HEK293T (cell line): Measurements from ENCODE around the gene SLC6A11.
A peak's percentile ranks its signal among the peaks of the same experiment; 100 is the strongest.

Experiments used
- CTCF ChIA-PET: fragments of 350-600 bp; formaldehyde crosslinking; extraction: SDS; loops from one replicate; lab custom pipeline; 2021; ENCODE audit warnings: antibody characterized with exemption, inconsistent platforms; lab: Yijun Ruan, JAX
- POLR2A ChIA-PET: fragments of 350-600 bp; formaldehyde crosslinking; extraction: SDS; loops from one replicate; lab custom pipeline; 2020; ENCODE audit warnings: antibody characterized with exemption, inconsistent platforms; lab: Yijun Ruan, JAX
- DNase-seq: peaks from one replicate; pipeline ENCODE4 v3.0.0; 2012; ENCODE audit warnings: mixed read lengths; ENCODE audit errors: extremely low spot score
- ARNT ChIP-seq: fragments of 450-650 bp; IDR thresholded peaks from 2 replicates; pipeline ENCODE4 v1.6.1; 2017; ENCODE audit warnings: mild to moderate bottlenecking
- BHLHE40 ChIP-seq: fragments of 450-650 bp; IDR thresholded peaks from 2 replicates; pipeline ENCODE4 v1.6.1; 2016; ENCODE audit warnings: mild to moderate bottlenecking, moderate library complexity, borderline replicate concordance
- CTBP1 ChIP-seq: fragments of 450-650 bp; IDR thresholded peaks from 2 replicates; pipeline ENCODE4 v1.6.1; 2016; ENCODE audit warnings: borderline replicate concordance
- ELF4 ChIP-seq: fragments of 450-650 bp; IDR thresholded peaks from 2 replicates; pipeline ENCODE4 v1.6.1; 2017; ENCODE audit warnings: antibody characterized with exemption
- FOXA1 ChIP-seq: fragments of 450-650 bp; IDR thresholded peaks from 2 replicates; pipeline ENCODE4 v1.6.1; 2016; ENCODE audit warnings: mild to moderate bottlenecking
- FOXK2 ChIP-seq: fragments of 450-650 bp; IDR thresholded peaks from 2 replicates; pipeline ENCODE4 v1.6.1; 2016; ENCODE audit warnings: mild to moderate bottlenecking
- FOXM1 ChIP-seq: fragments of 450-650 bp; IDR thresholded peaks from 2 replicates; pipeline ENCODE4 v1.6.1; 2017; ENCODE audit warnings: mild to moderate bottlenecking, borderline replicate concordance
- HDGF ChIP-seq: fragments of 450-650 bp; IDR thresholded peaks from 2 replicates; pipeline ENCODE4 v1.6.1; 2017; ENCODE audit warnings: antibody characterized with exemption, borderline replicate concordance
- L3MBTL2 ChIP-seq: fragments of 450-650 bp; conservative IDR thresholded peaks from 2 replicates; pipeline ENCODE4 v1.6.1; 2016; ENCODE audit warnings: mild to moderate bottlenecking
- LEF1 ChIP-seq: fragments of 450-650 bp; IDR thresholded peaks from 2 replicates; pipeline ENCODE4 v1.6.1; 2017; ENCODE audit warnings: mild to moderate bottlenecking, borderline replicate concordance
- NFRKB ChIP-seq: fragments of 450-650 bp; IDR thresholded peaks from 2 replicates; pipeline ENCODE4 v1.6.1; 2016; ENCODE audit warnings: mild to moderate bottlenecking, moderate library complexity
- SP1 ChIP-seq: fragments of 450-650 bp; IDR thresholded peaks from 2 replicates; pipeline ENCODE4 v1.6.1; 2017
- SUZ12 ChIP-seq: fragments of 450-650 bp; IDR thresholded peaks from 2 replicates; pipeline ENCODE4 v1.6.1; 2016; ENCODE audit warnings: mild to moderate bottlenecking
- TARDBP ChIP-seq: fragments of 450-650 bp; IDR thresholded peaks from 2 replicates; pipeline ENCODE4 v1.6.1; 2016
- ZNF384 ChIP-seq: fragments of 450-650 bp; IDR thresholded peaks from 2 replicates; pipeline ENCODE4 v1.6.1; 2016
- TF ChIP-seq, protein P1 (sequence below): fragments of 450-650 bp; IDR thresholded peaks from 2 replicates; pipeline ENCODE4 v1.6.1; 2016

The SLC6A11 gene

DNA sequence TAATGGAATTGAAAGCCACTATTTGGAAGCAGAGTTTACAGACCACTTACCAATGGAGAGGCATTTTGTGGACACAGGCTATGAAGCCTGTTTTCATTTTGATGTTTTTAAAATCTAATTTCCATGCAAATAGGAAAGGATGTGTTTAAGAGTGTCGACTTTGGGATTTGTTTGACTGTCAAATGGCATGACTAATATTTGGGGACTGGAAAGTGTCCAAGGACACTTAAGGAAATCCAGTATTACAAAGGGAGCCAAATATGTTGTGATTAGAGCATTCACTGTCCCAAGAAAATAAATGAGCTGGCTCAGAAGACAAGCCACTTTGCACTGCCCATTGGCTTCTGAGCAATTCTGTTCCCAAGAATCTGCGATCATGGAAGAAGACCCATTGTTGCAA is 34.0 kb upstream of the SLC6A11 start:
- POLR2A ChIA-PET: no interaction called here
- CTCF ChIA-PET: interaction anchor here (0.6 kb wide), 1 partner anchor 476 kb away, joined by 3 read pairs; no protein-coding TSS in a partner anchor
- TF ChIP-seq LEF1 (no peak), ARNT (no peak), NFRKB (no peak)
- no peak for DNase-seq

- ChIA-PET POLR2A (no interaction called here), CTCF (interaction anchor here (0.7 kb wide), 2 partner anchors 11 to 18 kb away, joined by 3 to 5 read pairs; no protein-coding TSS in a partner anchor)
- DNase-seq: peak; percentile 56
- TF ChIP-seq FOXM1: no peak
- TF ChIP-seq TARDBP: no peak
- TF ChIP-seq CTBP1: no peak
- no peak for TF ChIP-seq LEF1
- no peak for TF ChIP-seq HDGF
- no peak for TF ChIP-seq ZNF384
- TF ChIP-seq BHLHE40: no peak
- no peak for TF ChIP-seq SUZ12
Observed at GRCh38 chr3:10783360-10784351, 32.4 kb upstream of the SLC6A11 start.

- TF ChIP-seq CTBP1 (no peak), FOXK2 (no peak)
- POLR2A ChIA-PET: no interaction called here
- CTCF ChIA-PET: no interaction called here
- DNase-seq: no peak
Observed at GRCh38 chr3:10786640-10787039, 29.4 kb upstream of the SLC6A11 start.

DNA sequence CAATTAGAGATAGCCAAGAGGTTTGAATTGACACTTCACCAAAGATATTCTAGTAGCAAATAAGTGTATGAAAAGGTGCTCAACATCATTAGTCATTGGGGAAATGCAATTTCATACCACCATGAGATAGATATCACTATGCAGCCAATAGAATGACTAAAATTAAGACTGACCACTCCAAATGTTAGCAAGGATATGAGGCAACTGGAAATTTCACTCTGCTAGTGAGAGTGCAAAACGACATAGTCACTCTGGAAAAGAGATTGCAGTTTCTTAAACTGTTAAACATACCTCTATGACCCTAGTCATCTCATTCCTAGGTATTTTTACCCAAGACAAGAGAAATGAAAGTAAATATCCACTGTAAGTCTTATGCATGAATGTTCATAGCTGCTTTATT is 27.6 kb upstream of the SLC6A11 start:
- POLR2A ChIA-PET: no interaction called here
- TF ChIP-seq ZNF384 (no peak), ELF4 (no peak), CTBP1 (no peak), SUZ12 (no peak), NFRKB (no peak), L3MBTL2 (no peak), SP1 (no peak), BHLHE40 (no peak), FOXM1 (no peak), TARDBP (no peak), FOXK2 (no peak), ARNT (no peak), HDGF (no peak), FOXA1 (no peak), LEF1 (no peak)
- TF ChIP-seq, protein P1, sequence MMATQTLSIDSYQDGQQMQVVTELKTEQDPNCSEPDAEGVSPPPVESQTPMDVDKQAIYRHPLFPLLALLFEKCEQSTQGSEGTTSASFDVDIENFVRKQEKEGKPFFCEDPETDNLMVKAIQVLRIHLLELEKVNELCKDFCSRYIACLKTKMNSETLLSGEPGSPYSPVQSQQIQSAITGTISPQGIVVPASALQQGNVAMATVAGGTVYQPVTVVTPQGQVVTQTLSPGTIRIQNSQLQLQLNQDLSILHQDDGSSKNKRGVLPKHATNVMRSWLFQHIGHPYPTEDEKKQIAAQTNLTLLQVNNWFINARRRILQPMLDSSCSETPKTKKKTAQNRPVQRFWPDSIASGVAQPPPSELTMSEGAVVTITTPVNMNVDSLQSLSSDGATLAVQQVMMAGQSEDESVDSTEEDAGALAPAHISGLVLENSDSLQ: no peak
- CTCF ChIA-PET: interaction anchor here (1.4 kb wide), 1 partner anchor 15 kb away, joined by 3 read pairs; no protein-coding TSS in a partner anchor
- DNase-seq: no peak

DNA sequence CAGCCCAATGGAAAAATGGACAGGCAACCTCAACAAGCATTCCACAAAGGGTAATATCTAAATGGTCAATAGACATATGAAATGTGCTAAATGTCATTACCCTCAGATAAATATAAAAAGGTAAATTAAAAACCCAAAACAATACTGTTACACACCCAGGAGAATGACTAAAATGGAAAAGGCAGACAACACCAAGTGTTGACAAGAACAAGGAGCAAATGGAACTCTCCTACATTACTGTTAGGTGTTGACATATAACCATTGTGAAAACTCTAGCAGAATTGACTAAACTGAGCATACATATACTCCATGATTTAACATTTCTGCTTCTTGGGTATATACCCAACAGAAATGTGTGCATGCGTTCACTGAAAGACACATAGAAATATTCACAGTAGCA is 25.3 kb upstream of the SLC6A11 start:
- no peak for DNase-seq
- ChIA-PET POLR2A (no interaction called here), CTCF (interaction anchor here (1.6 kb wide), 1 partner anchor 52 kb away, joined by 4 read pairs; no protein-coding TSS in a partner anchor)
- TF ChIP-seq CTBP1: no peak
- no peak for TF ChIP-seq ARNT
- TF ChIP-seq ELF4: no peak
- no peak for TF ChIP-seq FOXM1
- TF ChIP-seq ZNF384: no peak
- TF ChIP-seq LEF1: no peak
- no peak for TF ChIP-seq HDGF
- no peak for TF ChIP-seq SP1
- no peak for TF ChIP-seq TARDBP
- no peak for TF ChIP-seq FOXK2
- no peak for TF ChIP-seq NFRKB

DNA sequence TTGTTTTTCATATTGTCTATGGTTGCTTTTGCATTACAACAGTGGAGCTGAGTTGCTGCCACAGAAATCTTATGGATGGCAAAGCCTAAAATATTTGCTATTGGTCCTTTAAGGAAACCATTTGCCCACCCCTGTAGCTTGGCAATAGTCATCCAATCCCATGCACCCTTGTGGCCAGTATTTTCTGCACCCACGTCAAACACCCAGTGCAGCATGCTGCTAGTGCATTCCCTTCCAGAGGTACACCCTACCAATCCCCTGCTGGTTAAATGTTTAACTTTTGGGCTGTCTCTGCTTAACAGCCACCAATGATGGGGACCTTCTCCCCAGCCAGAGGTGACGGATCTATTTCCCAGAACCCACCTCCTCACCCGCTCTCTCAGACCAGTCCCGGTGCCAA is 23.8 kb upstream of the SLC6A11 start:
- TF ChIP-seq HDGF (no peak), CTBP1 (no peak), FOXA1 (no peak), ZNF384 (no peak), LEF1 (no peak), ARNT (no peak), SP1 (no peak), SUZ12 (no peak), TARDBP (no peak)
- TF ChIP-seq, protein P1: no peak
- no peak for DNase-seq
- ChIA-PET POLR2A (no interaction called here), CTCF (no interaction called here)

DNA sequence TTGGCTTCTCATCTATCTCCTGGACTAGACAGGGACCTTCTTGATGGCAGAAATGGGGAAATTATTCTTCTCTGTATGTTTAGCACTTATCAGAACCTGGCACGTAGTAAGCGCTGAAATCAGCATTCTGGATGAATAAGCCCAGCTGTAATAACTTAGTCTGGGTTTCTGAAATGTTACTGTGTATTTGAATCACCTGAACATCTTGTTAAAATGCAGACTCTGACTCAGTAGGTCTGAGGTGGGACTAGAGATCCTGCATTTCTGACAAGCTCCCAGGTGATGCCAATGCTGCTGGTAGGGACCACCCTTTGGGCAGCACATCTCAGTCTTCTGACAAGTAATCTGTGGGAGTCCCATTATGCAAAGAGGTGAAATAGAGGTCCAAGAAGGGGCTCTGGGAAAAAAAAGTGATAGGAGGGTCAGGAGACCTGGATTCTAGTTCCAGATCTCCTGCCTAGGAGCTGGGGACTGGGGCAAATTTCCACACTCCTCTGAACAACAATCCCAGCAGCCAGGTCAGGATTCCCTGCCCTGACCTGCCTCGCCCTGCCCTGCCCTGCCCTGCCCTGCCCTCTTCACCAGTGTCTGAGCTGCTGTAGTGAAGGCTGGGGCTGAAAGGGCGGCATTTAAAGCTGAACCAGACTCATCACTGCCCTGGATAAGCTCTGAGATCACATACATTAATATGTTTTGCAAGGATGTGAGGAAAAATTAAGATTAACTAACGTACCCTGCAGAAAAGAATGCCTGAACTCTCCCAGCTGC is 17.2 kb upstream of the SLC6A11 start:
- CTCF ChIA-PET: no interaction called here
- no peak for TF ChIP-seq SP1
- TF ChIP-seq LEF1: no peak
- no peak for TF ChIP-seq ARNT
- TF ChIP-seq, protein P1: no peak
- no peak for TF ChIP-seq TARDBP
- no peak for TF ChIP-seq FOXK2
- TF ChIP-seq ZNF384: no peak
- TF ChIP-seq HDGF: no peak
- TF ChIP-seq NFRKB: no peak
- TF ChIP-seq L3MBTL2: no peak
- TF ChIP-seq BHLHE40: no peak
- no peak for TF ChIP-seq CTBP1
- TF ChIP-seq SUZ12: no peak
- TF ChIP-seq FOXM1: no peak
- no peak for TF ChIP-seq FOXA1
- no peak for TF ChIP-seq ELF4
- no peak for DNase-seq
- POLR2A ChIA-PET: interaction anchor here (0.9 kb wide), 1 partner anchor 18 kb away, joined by 3 read pairs; the partner anchor contains the start of gene SLC6A11
